NCI-H2171 (cell line): ENCODE data around the gene PNLIPRP2.

ENCODE experiments used
- DNase-seq: peaks from one replicate; lab custom pipeline; 2025; lab: John Stamatoyannopoulos, UW

The PNLIPRP2 gene

GRCh38 chr10:116683821-116684220, 63.1 kb downstream of the PNLIPRP2 start:
- DNase-seq: no peak

GRCh38 chr10:116684781-116685180, 64.0 kb downstream of the PNLIPRP2 start:
- no peak for DNase-seq

GRCh38 chr10:116685807-116686206, 65.1 kb downstream of the PNLIPRP2 start:
- no peak for DNase-seq

- DNase-seq: no peak
Observed at GRCh38 chr10:116686632-116687031, 65.9 kb downstream of the PNLIPRP2 start.

- no peak for DNase-seq
Observed at GRCh38 chr10:116687633-116688032, 66.9 kb downstream of the PNLIPRP2 start.

- DNase-seq: no peak
Observed at GRCh38 chr10:116688241-116688711, 67.5 kb downstream of the PNLIPRP2 start.

GRCh38 chr10:116688741-116689495, 68.2 kb downstream of the PNLIPRP2 start:
- DNase-seq: no peak

GRCh38 chr10:116689744-116690143, 69.0 kb downstream of the PNLIPRP2 start:
- no peak for DNase-seq

GRCh38 chr10:116690356-116691322, 69.9 kb downstream of the PNLIPRP2 start:
- DNase-seq: no peak

GRCh38 chr10:116691635-116692034, 70.9 kb downstream of the PNLIPRP2 start:
- no peak for DNase-seq

GRCh38 chr10:116692225-116692624, 71.5 kb downstream of the PNLIPRP2 start:
- no peak for DNase-seq

GRCh38 chr10:116694243-116694926, 73.6 kb downstream of the PNLIPRP2 start:
- no peak for DNase-seq
